Fibroblast of skin of right quadriceps (primary cell): ENCODE results near the gene GPR176.
"Not testable (repeated sequence)": the region's sequence is repeated elsewhere in the genome, so short reads cannot be mapped to it uniquely, and the experiment has no call there.

Experiments used
- DNase-seq: peaks from one replicate; pipeline ENCODE4 v3.0.0-alpha.2; 2013

The GPR176 gene

GRCh38 chr15:39934397-39935071 is 14.5 kb upstream of the GPR176 start:
- peak; percentile 36 for DNase-seq

GRCh38 chr15:39931615-39932014 is 11.5 kb upstream of the GPR176 start:
- no peak for DNase-seq

GRCh38 chr15:39926526-39926925 is 6.5 kb upstream of the GPR176 start:
- DNase-seq: no peak

- peak; percentile 37 for DNase-seq
Observed at GRCh38 chr15:39925112-39925842, 5.2 kb upstream of the GPR176 start.

GRCh38 chr15:39924437-39924836 is 4.4 kb upstream of the GPR176 start:
- DNase-seq: no peak

GRCh38 chr15:39922462-39923092 is 2.5 kb upstream of the GPR176 start:
- peak; percentile 21 for DNase-seq

- DNase-seq: no peak
Observed at GRCh38 chr15:39921274-39921638, 1.2 kb upstream of the GPR176 start.

- DNase-seq: peak; percentile 84
Observed at GRCh38 chr15:39920510-39921273, 626 bp upstream of the GPR176 start.

- DNase-seq: no peak
Observed at GRCh38 chr15:39919411-39919747, 687 bp downstream of the GPR176 start.

GRCh38 chr15:39918688-39919385 is 1.2 kb downstream of the GPR176 start:
- peak; percentile 95 for DNase-seq

GRCh38 chr15:39914977-39915376 is 5.1 kb downstream of the GPR176 start:
- no peak for DNase-seq

GRCh38 chr15:39909007-39909406 is 11.1 kb downstream of the GPR176 start:
- no peak for DNase-seq

GRCh38 chr15:39908186-39908585 is 11.9 kb downstream of the GPR176 start:
- DNase-seq: peak; percentile 95

- DNase-seq: no peak
Observed at GRCh38 chr15:39907216-39907615, 12.8 kb downstream of the GPR176 start.

GRCh38 chr15:39904115-39904514 is 16.0 kb downstream of the GPR176 start:
- no peak for DNase-seq

GRCh38 chr15:39898317-39898716 is 21.7 kb downstream of the GPR176 start:
- no peak for DNase-seq

- peak; percentile 83 for DNase-seq
Observed at GRCh38 chr15:39896846-39897245, 23.2 kb downstream of the GPR176 start.

- no peak for DNase-seq
Observed at GRCh38 chr15:39896101-39896500, 24.0 kb downstream of the GPR176 start.

- DNase-seq: not testable (repeated sequence)
Observed at GRCh38 chr15:39893051-39893450, 27.0 kb downstream of the GPR176 start.

GRCh38 chr15:39892418-39892817 is 27.6 kb downstream of the GPR176 start:
- peak; percentile 24 for DNase-seq

- no peak for DNase-seq
Observed at GRCh38 chr15:39890621-39891020, 29.4 kb downstream of the GPR176 start.

GRCh38 chr15:39889601-39890000 is 30.5 kb downstream of the GPR176 start:
- DNase-seq: no peak

GRCh38 chr15:39888809-39889208 is 31.3 kb downstream of the GPR176 start:
- DNase-seq: peak; percentile 18
